Uterus (tissue), 4 donors: ENCODE data around the gene COPZ2. TPM values are rescaled to one million over a fixed set of nuclear protein-coding genes. Genes with fewer than 3 reads are reported as not detected.
"Not testable (repeated sequence)": the region's sequence is repeated elsewhere in the genome, so short reads cannot be mapped to it uniquely, and the experiment has no call there.

ENCODE experiments used
- DNase-seq, 2 donors: peaks; one replicate each; pipeline ENCODE4 v3.0.0-alpha.2; 2019 to 2020
- H3K27ac ChIP-seq, 2 donors: fragments of 200-600 bp; sonication (generic); 1 replicate in 1 of 2; 2 replicates in 1 of 2; pipeline ENCODE4 v1.5.1; 2016 to 2018
- H3K27me3 ChIP-seq, 2 donors: fragments of 200-600 bp; sonication (generic); one replicate each; pipeline ENCODE4 v1.5.1; 2018 to 2019; ENCODE audit warnings: control low read depth in 1 of 2
- H3K36me3 ChIP-seq, 2 donors: fragments of 200-600 bp; sonication (generic); one replicate each; pipeline ENCODE4 v1.5.1; 2019; ENCODE audit warnings: control low read depth in 1 of 2
- H3K4me1 ChIP-seq, 2 donors: fragments of 200-600 bp; sonication (generic); one replicate each; pipeline ENCODE4 v1.5.1; 2018 to 2019; ENCODE audit warnings: control low read depth in 1 of 2
- H3K4me3 ChIP-seq, 2 donors: fragments of 200-600 bp; sonication (generic); 1 replicate in 1 of 2; 2 replicates in 1 of 2; pipeline ENCODE4 v1.5.1; 2018 to 2019; ENCODE audit warnings: mild to moderate bottlenecking in 1 of 2
- H3K9me3 ChIP-seq, 2 donors: fragments of 200-600 bp; sonication (generic); one replicate each; pipeline ENCODE4 v1.5.1; 2019; ENCODE audit warnings: control low read depth in 1 of 2
- POLR2A ChIP-seq, 2 donors: fragments of 450-650 bp; IDR thresholded peaks; one replicate each; pipeline ENCODE4 v1.6.1; 2016; ENCODE audit warnings: antibody characterized with exemption in 2 of 2, mild to moderate bottlenecking in 1 of 2, moderate library complexity in 1 of 2
- intact Hi-C: fragments of 100-400 bp; cut with DNase I; formaldehyde crosslinking; loops from one replicate; pipeline ENCODE4 v1.15.1; 2023; ENCODE audit warnings: low total_unique reads
- total RNA-seq, 4 donors: library from RNA; depleted of rRNA in 3 of 4; stranded (reverse); fragments of >200 nt in 3 of 4; gene quantifications; one replicate each; pipeline versions ENCODE4 v1.1.0 to v1.2.4, GENCODE V29; 2014 to 2023
- TF ChIP-seq, protein P1 (sequence below), 4 experiments: fragments of 200-600 bp in 2 of 4; fragments of 450-650 bp in 2 of 4; sonication (generic) in 2 of 4; IDR thresholded peaks; one replicate each; pipeline ENCODE4 v1.5.1; 2016 to 2019; ENCODE audit warnings: antibody characterized with exemption in 4 of 4, mild to moderate bottlenecking in 2 of 4, moderate library complexity in 1 of 4
- donor health status: DM: yes; HTN: yes; CAD: no.

Gene COPZ2
- total RNA-seq, 4 donors from 2014 or later: 12.9 to 82.7 (median 35.3) TPM

DNA sequence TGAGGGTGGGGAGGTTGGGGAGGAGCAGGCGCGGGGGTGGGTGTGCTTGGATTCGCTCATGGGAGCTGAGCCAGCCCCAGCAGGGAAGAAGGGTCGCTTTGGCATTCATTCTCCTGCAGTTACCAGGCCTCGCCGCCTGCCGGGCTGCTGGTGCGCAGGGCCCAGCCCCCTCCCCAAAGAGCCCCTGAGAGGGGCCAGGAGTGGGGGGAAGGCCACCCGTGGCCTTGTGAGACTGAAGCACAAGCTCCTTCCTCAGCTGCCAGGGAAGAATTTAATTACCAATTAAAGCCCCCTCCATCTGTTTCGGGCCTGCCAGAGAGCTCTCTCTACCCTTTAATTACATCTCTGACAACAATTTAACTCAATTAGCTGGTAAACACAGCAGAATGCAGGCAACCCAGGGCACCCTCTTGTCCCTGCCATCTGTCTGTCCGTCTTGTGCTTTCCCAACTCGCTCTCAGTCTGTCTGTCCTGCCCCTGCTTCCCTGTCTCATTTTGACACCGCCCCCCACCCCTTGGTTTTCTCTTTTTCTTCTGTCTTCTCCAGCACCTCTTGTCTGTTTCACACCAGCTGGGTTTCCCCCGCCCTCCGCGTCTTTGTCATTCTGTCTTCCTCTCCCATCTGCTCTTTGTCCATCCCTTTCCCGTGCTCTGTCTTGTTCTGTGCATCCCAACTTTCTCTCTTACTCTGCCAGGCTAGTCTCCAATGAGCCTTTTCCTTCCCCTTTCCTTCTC is 34.0 kb downstream of the COPZ2 start:
- intact Hi-C loops: no loop called here
- no peaks in the 10 kb centered on the region for H3K9me3 ChIP-seq
- H3K4me3 ChIP-seq: no peak overlapping the region
- no peak for DNase-seq
- H3K27me3 ChIP-seq: no peaks in the 10 kb centered on the region
- H3K4me1 ChIP-seq: no peaks in the 10 kb centered on the region
- no peak overlapping the region for H3K27ac ChIP-seq
- H3K36me3 ChIP-seq: no peaks in the 10 kb centered on the region
- TF ChIP-seq POLR2A (IDR thresholded peaks at IDR 0.05): no peak
- TF ChIP-seq, protein P1, sequence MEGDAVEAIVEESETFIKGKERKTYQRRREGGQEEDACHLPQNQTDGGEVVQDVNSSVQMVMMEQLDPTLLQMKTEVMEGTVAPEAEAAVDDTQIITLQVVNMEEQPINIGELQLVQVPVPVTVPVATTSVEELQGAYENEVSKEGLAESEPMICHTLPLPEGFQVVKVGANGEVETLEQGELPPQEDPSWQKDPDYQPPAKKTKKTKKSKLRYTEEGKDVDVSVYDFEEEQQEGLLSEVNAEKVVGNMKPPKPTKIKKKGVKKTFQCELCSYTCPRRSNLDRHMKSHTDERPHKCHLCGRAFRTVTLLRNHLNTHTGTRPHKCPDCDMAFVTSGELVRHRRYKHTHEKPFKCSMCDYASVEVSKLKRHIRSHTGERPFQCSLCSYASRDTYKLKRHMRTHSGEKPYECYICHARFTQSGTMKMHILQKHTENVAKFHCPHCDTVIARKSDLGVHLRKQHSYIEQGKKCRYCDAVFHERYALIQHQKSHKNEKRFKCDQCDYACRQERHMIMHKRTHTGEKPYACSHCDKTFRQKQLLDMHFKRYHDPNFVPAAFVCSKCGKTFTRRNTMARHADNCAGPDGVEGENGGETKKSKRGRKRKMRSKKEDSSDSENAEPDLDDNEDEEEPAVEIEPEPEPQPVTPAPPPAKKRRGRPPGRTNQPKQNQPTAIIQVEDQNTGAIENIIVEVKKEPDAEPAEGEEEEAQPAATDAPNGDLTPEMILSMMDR (IDR thresholded peaks at IDR 0.05): no peak

DNA sequence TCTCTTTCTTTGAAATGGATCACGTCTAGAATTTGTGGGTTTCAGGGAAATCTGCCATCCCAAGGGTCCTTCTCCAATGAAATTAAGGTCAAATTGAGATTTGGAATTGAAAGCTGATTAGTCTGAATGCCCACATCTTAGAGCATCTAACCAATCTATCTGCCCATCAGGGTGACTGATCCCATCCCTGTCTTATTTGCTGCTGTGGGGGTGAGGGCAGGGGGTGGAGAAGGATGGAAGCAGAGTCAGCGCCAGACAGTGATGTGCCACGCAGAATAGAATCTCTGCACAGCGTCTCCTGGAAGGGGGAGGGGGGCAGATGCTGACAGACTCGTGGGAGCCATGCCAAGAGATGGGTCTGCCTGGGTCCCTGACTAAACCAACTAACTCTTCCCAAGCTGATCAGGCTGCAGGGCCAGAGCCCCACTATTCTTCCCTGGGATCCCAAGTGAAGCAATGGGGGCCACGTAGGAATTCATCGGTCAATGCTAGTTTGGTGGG is 34.6 kb downstream of the COPZ2 start:
- Histone ChIP-seq H3K27me3 (no peaks in the 10 kb centered on the region), H3K27ac (no peak overlapping the region), H3K36me3 (no peaks in the 10 kb centered on the region), H3K4me1 (no peaks in the 10 kb centered on the region), H3K9me3 (no peaks in the 10 kb centered on the region), H3K4me3 (no peak overlapping the region)
- TF ChIP-seq POLR2A (IDR thresholded peaks at IDR 0.05): no peak
- TF ChIP-seq, protein P1 (IDR thresholded peaks at IDR 0.05): no peak
- intact Hi-C loops: no loop called here
- DNase-seq: no peak

DNA sequence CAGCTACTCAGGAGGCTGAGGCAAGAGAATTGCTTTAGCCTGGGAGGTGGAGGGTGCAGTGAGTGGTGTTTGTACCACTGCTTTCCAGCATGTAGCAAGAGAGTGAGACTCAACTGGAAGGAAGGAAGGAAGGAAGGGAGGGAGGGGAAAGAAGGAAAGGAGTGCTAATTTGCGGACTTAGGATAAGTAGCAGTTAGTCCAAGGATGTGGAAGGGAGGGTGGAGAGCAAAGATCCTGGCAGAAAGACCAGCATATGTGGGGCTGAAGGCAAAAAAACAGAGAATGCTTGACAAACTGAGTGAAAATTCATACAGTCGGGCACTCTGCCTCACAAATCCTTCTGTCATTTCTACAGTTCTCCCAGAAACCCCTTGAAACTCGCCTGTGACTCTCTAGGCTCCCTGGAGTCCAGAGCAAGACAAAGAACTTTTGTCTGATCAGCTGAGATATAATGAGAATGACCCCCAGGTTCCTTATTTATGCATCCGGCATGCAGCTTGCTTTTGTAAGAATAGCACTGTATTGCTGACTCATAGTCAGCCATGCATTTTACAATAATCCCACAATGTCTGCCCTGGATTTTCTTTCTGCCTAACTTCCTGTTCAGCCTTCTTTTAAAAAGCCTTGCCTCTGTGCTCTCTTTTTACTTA is 35.2 kb downstream of the COPZ2 start:
- H3K36me3 ChIP-seq: no peaks in the 10 kb centered on the region
- intact Hi-C loops: no loop called here
- no peak for DNase-seq
- H3K27ac ChIP-seq: peak overlapping the region in 1 of 2 donors; percentile 24
- H3K9me3 ChIP-seq: no peaks in the 10 kb centered on the region
- TF ChIP-seq POLR2A (IDR thresholded peaks at IDR 0.05): no peak
- TF ChIP-seq, protein P1 (IDR thresholded peaks at IDR 0.05): no peak
- H3K4me1 ChIP-seq: no peaks in the 10 kb centered on the region
- no peaks in the 10 kb centered on the region for H3K27me3 ChIP-seq
- no peak overlapping the region for H3K4me3 ChIP-seq

DNA sequence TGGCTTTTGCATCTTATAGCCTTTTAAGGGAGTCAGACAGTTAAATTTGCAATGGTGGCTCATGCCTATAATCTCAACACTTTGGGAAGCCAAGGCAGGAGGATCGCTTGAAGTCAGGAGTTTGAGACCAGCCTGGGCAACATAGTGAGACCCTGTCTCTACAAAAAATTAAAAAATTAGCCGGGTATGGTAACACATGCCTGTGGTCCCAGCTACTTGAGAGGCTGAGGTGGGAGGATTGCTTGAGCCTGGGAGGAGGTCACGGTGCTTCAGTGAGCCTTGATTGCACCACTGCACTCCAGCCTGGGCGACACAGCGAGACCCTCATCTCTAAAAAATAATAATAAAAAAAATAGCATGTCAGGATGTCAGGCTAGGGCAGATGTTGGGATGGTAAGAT is 35.9 kb downstream of the COPZ2 start:
- DNase-seq, H3K4me3 ChIP-seq, H3K36me3 ChIP-seq, intact Hi-C loops, H3K27me3 ChIP-seq, H3K4me1 ChIP-seq, H3K27ac ChIP-seq, H3K9me3 ChIP-seq: not testable (repeated sequence)

DNA sequence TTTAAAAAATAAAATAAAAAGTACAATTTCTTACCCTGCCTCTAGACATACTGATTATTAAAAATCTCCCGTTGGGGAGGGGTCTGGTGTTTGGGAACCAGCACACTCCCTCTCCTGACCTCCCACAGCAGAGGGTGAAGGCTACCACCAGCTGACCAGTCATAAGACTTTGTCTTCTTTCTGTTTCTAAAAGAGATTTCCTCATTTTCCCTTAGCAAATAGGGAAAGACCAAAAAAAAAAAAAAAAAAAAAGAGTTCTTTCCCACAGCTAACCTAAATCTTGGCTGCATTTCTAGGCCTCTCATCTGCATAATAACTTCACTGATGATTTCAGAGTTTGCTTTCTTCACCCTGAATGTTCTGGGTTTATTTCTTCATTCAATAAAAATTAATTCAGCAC is 36.4 kb downstream of the COPZ2 start:
- no peaks in the 10 kb centered on the region for H3K4me1 ChIP-seq
- H3K36me3 ChIP-seq: no peaks in the 10 kb centered on the region
- TF ChIP-seq, protein P1 (IDR thresholded peaks at IDR 0.05): no peak
- no peak for TF ChIP-seq POLR2A (IDR thresholded peaks at IDR 0.05)
- no peak for DNase-seq
- no peaks in the 10 kb centered on the region for H3K9me3 ChIP-seq
- no peak overlapping the region for H3K27ac ChIP-seq
- intact Hi-C loops: no loop called here
- H3K27me3 ChIP-seq: no peaks in the 10 kb centered on the region
- H3K4me3 ChIP-seq: no peak overlapping the region
